ENCODE data around the gene TMEM109.

DNA sequence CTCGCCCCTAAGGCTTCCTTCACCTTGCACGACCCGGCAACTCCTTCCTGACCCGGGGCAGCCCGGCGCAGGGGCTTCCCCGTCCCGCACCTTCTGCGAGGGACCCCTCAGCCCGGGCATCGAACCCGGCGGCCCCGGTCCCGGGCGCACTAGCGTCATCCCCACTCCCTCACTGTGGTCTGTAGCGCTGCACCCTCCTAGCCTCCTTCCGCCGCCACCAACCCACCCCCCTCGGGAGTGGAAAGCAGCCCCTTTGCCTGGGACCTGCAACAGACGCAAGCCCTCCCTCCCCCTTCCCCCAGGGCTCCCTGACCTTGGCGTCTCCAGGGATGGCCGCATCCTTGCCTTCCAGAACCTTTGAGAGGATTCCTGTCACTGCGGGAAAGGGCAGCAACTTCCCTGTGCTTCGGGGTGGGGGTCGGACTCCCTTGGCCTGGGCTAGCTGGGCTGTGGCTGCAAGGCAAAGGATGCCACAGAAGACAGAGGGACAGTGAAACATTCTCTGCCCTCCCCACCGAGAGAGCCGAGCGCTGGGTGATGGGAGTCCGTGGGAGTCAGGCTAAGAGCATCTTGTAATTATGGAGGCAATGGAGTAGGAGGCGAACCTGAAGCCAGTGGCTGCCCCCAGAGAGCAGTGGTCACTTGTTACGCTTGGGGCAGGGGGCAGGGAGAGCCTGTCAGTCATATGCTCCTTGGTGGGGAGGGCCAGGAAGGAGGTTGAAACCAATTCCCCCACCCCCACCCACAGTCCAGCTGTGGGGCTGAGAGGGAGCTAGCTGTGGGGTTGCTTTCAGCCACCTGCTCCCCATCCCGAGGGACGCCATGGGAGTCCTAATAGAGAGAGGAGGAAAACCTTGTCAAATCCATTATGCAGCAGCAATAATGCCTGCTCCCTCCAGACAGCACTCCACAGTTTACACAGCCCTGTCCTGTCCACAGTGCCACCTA is 11.2 kb downstream of the TMEM109 start:
- TF ChIP-seq FOXM1 (IDR thresholded peaks at IDR 0.05; ENCODE audit: borderline replicate concordance) (no peak), SP1 (IDR thresholded peaks at IDR 0.05) (no peak), FOXA1 (IDR thresholded peaks at IDR 0.05) (no peak), SUZ12 (IDR thresholded peaks at IDR 0.05) (no peak), CTBP1 (IDR thresholded peaks at IDR 0.05; ENCODE audit: borderline replicate concordance) (no peak), LEF1 (IDR thresholded peaks at IDR 0.05; ENCODE audit: borderline replicate concordance) (no peak), FOXK2 (IDR thresholded peaks at IDR 0.05) (no peak), ZNF384 (IDR thresholded peaks at IDR 0.05) (no peak), ELF4 (IDR thresholded peaks at IDR 0.05) (no peak), L3MBTL2 (conservative IDR thresholded peaks at IDR 0.05) (no peak), HDGF (IDR thresholded peaks at IDR 0.05; ENCODE audit: borderline replicate concordance) (no peak)

All from HEK293T (cell line).